GM12878 (cell line): ENCODE measurements around the gene VEGFD. TPM values are rescaled to one million over a fixed set of nuclear protein-coding genes. Genes with fewer than 3 reads are reported as not detected.

Experiments
- ATAC-seq: fragments of 200-7000 bp; cut with Tn5 transposase; 3 replicates; pipeline ENCODE4 v1.9.1; 2020; ENCODE audit warnings: mild to moderate bottlenecking, moderate library complexity
- BruUV-seq: library from RNA; stranded (reverse); fragments of 400-500 nt; replicated peaks from 2 replicates; lab custom pipeline; 2021; lab: Mats Ljungman, UMichigan
- CTCF ChIA-PET: fragments of 300-600 bp; sonication (Branson Sonifier 250); formaldehyde crosslinking; extraction: SDS; loops from one replicate; lab custom pipeline; 2021; ENCODE audit warnings: inconsistent platforms; lab: Yijun Ruan, JAX
- POLR2A ChIA-PET: fragments of 350-600 bp; formaldehyde crosslinking; extraction: SDS; loops from one replicate; lab custom pipeline; 2021; ENCODE audit warnings: inconsistent platforms; lab: Charles Lee
- RAD21 ChIA-PET: fragments of 300-600 bp; sonication (Branson Sonifier 250); formaldehyde crosslinking; loops from one replicate; lab custom pipeline; 2023; ENCODE audit warnings: antibody characterized with exemption; ENCODE audit not compliant: unreplicated experiment; lab: Charles Lee
- SMC1A ChIA-PET: fragments of 300-600 bp; sonication (Branson Sonifier 250); formaldehyde crosslinking; loops from one replicate; lab custom pipeline; 2023; ENCODE audit not compliant: unreplicated experiment, uncharacterized antibody; lab: Charles Lee
- DNase-seq: peaks from one replicate; pipeline ENCODE4 v3.0.0-alpha.2; 2011; ENCODE audit warnings: low read depth, low spot score
- FAIRE-seq: peaks from 3 replicates; lab custom pipeline; 2011; peaks lifted over from hg19 to GRCh38; lab: Jason Lieb, UNC
- H2AFZ ChIP-seq: 2 replicates; pipeline ENCODE4 v1.6.0; 2011; ENCODE audit warnings: low read depth, low read length, control low read depth; ENCODE audit not compliant: control insufficient read depth
- H3K27ac ChIP-seq: 2 replicates; pipeline ENCODE4 v1.5.1; 2011; ENCODE audit warnings: control low read depth; ENCODE audit not compliant: control insufficient read depth, insufficient read depth
- H3K27me3 ChIP-seq, 2 experiments: replicated peaks in 1 of 2; 2 replicates each; pipeline versions ENCODE4 v1.6.0 to v1.6.1; 2011; ENCODE audit warnings: low read length in 1 of 2; ENCODE audit not compliant: control insufficient read depth in 2 of 2, insufficient read depth in 2 of 2
- H3K36me3 ChIP-seq, 2 experiments: 2 replicates each; pipeline ENCODE4 v1.5.1; 2011; ENCODE audit warnings: low read length in 1 of 2; ENCODE audit not compliant: control insufficient read depth in 2 of 2, insufficient read depth in 2 of 2
- H3K4me1 ChIP-seq: 2 replicates; pipeline ENCODE4 v1.6.1; 2011; ENCODE audit warnings: mild to moderate bottlenecking, low read length, moderate library complexity, mixed read lengths; ENCODE audit not compliant: control insufficient read depth, insufficient read depth
- H3K4me2 ChIP-seq: 2 replicates; pipeline ENCODE4 v1.6.0; 2011; ENCODE audit warnings: control low read depth; ENCODE audit not compliant: control insufficient read depth, insufficient read depth
- H3K4me3 ChIP-seq: fragments of 200-600 bp; sonication (generic); 2 replicates; pipeline ENCODE4 v1.5.1; 2016
- H3K79me2 ChIP-seq: 2 replicates; pipeline ENCODE4 v1.6.0; 2011; ENCODE audit warnings: low read length; ENCODE audit not compliant: control insufficient read depth, insufficient read depth
- H3K9ac ChIP-seq: 2 replicates; pipeline ENCODE4 v1.8.0; 2011; ENCODE audit warnings: low read length, control low read depth, mixed read lengths; ENCODE audit not compliant: control insufficient read depth, insufficient read depth
- H3K9me3 ChIP-seq: replicated peaks from 3 replicates; pipeline ENCODE4 v1.5.1; 2011; ENCODE audit warnings: mild to moderate bottlenecking, low read length; ENCODE audit not compliant: control insufficient read depth, insufficient read depth
- H4K20me1 ChIP-seq: 2 replicates; pipeline ENCODE4 v1.6.0; 2011; ENCODE audit not compliant: control insufficient read depth, insufficient read depth
- ASH2L ChIP-seq: fragments of 300-600, 200-600 bp; sonication (generic); IDR thresholded peaks from 2 replicates; pipeline ENCODE4 v1.6.1; 2017; ENCODE audit warnings: low read depth, mild to moderate bottlenecking, borderline replicate concordance
- CREM ChIP-seq: IDR thresholded peaks from 2 replicates; pipeline ENCODE4 v1.6.1; 2014; ENCODE audit warnings: antibody characterized with exemption, low read depth
- DPF2 ChIP-seq: fragments of 450-650 bp; IDR thresholded peaks from 2 replicates; pipeline ENCODE4 v1.6.1; 2017; ENCODE audit warnings: mild to moderate bottlenecking
- E4F1 ChIP-seq: fragments of 450-650 bp; IDR thresholded peaks from 2 replicates; pipeline ENCODE4 v1.6.1; 2018; ENCODE audit warnings: borderline replicate concordance, mild to moderate bottlenecking; ENCODE audit not compliant: partially characterized antibody
- FOXM1 ChIP-seq: IDR thresholded peaks from 2 replicates; pipeline ENCODE4 v1.6.1; 2012; ENCODE audit warnings: low read depth, mild to moderate bottlenecking, inconsistent platforms, low read length, moderate library complexity
- HDGF ChIP-seq: fragments of 450-650 bp; IDR thresholded peaks from 2 replicates; pipeline ENCODE4 v1.6.1; 2016; ENCODE audit warnings: antibody characterized with exemption
- HSF1 ChIP-seq: fragments of 150-350 bp; IDR thresholded peaks from 2 replicates; pipeline ENCODE4 v1.6.1; 2014; ENCODE audit warnings: mild to moderate bottlenecking, low read depth, low read length
- IRF3 ChIP-seq: fragments of 450-650 bp; IDR thresholded peaks from 2 replicates; pipeline ENCODE4 v1.6.1; 2014; ENCODE audit warnings: mild to moderate bottlenecking
- MAX ChIP-seq: IDR thresholded peaks from 2 replicates; pipeline ENCODE4 v1.6.1; 2012; ENCODE audit warnings: low read depth, low read length, improper control_type of control experiment
- MXI1 ChIP-seq: fragments of 150-350 bp; IDR thresholded peaks from 2 replicates; pipeline ENCODE4 v1.6.1; 2011; ENCODE audit warnings: low read depth, mild to moderate bottlenecking, inconsistent platforms, low read length, improper control_type of control experiment
- ZBTB33 ChIP-seq: fragments of 450-650 bp; IDR thresholded peaks from 2 replicates; pipeline ENCODE4 v1.6.1; 2017; ENCODE audit warnings: mild to moderate bottlenecking
- ZNF384 ChIP-seq: IDR thresholded peaks from 2 replicates; pipeline ENCODE4 v1.6.1; 2012; ENCODE audit warnings: low read depth, mild to moderate bottlenecking, low read length, improper control_type of control experiment, borderline replicate concordance
- ZNF622 ChIP-seq: fragments of 450-650 bp; IDR thresholded peaks from 2 replicates; pipeline ENCODE4 v1.6.1; 2017; ENCODE audit warnings: mild to moderate bottlenecking, inconsistent platforms
- WGBS: methylation state at CpG from one replicate; pipeline ENCODE4 v1.1.6; 2016; ENCODE audit warnings: low lambda C conversion rate; ENCODE audit not compliant: insufficient replicate concordance, insufficient coverage; ENCODE audit errors: missing lambda C conversion rate; 5-methylcytosine and 5-hydroxymethylcytosine counted together
- in situ Hi-C: fragments of 300-500 bp; cut with MboI; formaldehyde crosslinking; loops from 9 replicates; pipeline ENCODE4 v1.14.3; 2018; ENCODE audit warnings: mixed read lengths
- intact Hi-C: fragments of 100-400 bp; cut with micrococcal nuclease; formaldehyde crosslinking; loops from one replicate; pipeline ENCODE4 v1.14.2; 2022; ENCODE audit not compliant: unreplicated experiment
- polyA plus RNA-seq, 11 experiments: library from polyadenylated mRNA; depleted of rRNA in 4 of 11; unstranded in 6 of 11; stranded (reverse) in 5 of 11; fragments of >200 nt; fragmentation: Nextera tagmentation in 4 of 11; fragmentation: Illumina TruSeq in 1 of 11; extraction: Ambion mirVana in 4 of 11; extraction: Trizol in 1 of 11; gene quantifications; 1 replicate in 1 of 11; 2 replicates in 10 of 11; pipeline versions ENCODE4 v1.2.1 to v1.2.3, GENCODE V29; 2011 to 2016; ENCODE audit warnings: inconsistent platforms in 2 of 11, missing spikeins in 2 of 11, low read depth in 1 of 11
- total RNA-seq, 4 experiments: library from RNA; depleted of rRNA in 3 of 4; stranded (reverse); fragments of >200 nt in 3 of 4; fragmentation: Illumina TruSeq in 1 of 4; extraction: Trizol in 1 of 4; gene quantifications; 2 replicates each; pipeline versions ENCODE4 v1.2.1 to v1.2.3, GENCODE V29; 2013 to 2021

Gene VEGFD
- total and polyA plus RNA-seq, 10 of the 15 experiments (the other 5 are each of a cell fraction or from before 2014, with no cell fraction given): 0.15 TPM; not detected in 9

GRCh38 chrX:15335135-15336022 is 48.8 kb downstream of the VEGFD start, which contains the start of gene PIGA:
TSS of gene PIGA (minus strand) at chrX:15335523. CDS start at chrX:15331930, 3,593 bp downstream.
- ATAC-seq (peak; percentile 98), DNase-seq (peak; percentile 82), FAIRE-seq (peak; percentile 97)
- RAD21 ChIA-PET: interaction anchor here (0.7 to 1.7 kb wide), 4 partner anchors 35 to 133 kb away, joined by 3 to 4 read pairs (median 3); no protein-coding TSS in a partner anchor
- CTCF ChIA-PET: interaction anchor here (1.0 kb wide), 1 partner anchor 12 kb away, joined by 4 read pairs; no protein-coding TSS in a partner anchor
- H3K36me3 ChIP-seq: peaks cover 0 to 3% of the 10 kb centered on the region in 2 experiments; a peak in 1 of 4 replicates
- peak within 1 kb of the TSS; percentile 74 for H3K9ac ChIP-seq
- POLR2A ChIA-PET: no interaction called here
- no peaks in the 10 kb centered on the region for H3K27me3 ChIP-seq
- intact Hi-C loops (no loop called here), in situ Hi-C loops (no loop called here)
- H3K4me2 ChIP-seq: peak within 1 kb of the TSS; percentile 39
- peak within 1 kb of the TSS; percentile 76 for H3K4me3 ChIP-seq
- 49% methylated on average over 47 of the region's 72 CpGs for WGBS
- peak within 1 kb of the TSS; percentile 60 for H3K27ac ChIP-seq
- SMC1A ChIA-PET: interaction anchor here (1.0 kb wide), 1 partner anchor 14 kb away, joined by 3 read pairs; no protein-coding TSS in a partner anchor
- BruUV-seq: no TSS peak
- no peaks in the 10 kb centered on the region for H3K4me1 ChIP-seq
- no peaks in the 10 kb centered on the region for H3K9me3 ChIP-seq
- H4K20me1 ChIP-seq: no peaks in the 10 kb centered on the region
- peak within 1 kb of the TSS; percentile 76 for H2AFZ ChIP-seq
- peaks cover 14% of the 10 kb centered on the region for H3K79me2 ChIP-seq
- TF ChIP-seq HDGF: 0 out of 2 replicates have a peak, but pooled peaks have one; percentile 50
- no peak for TF ChIP-seq ZNF384
- 0 out of 2 replicates have a peak, but pooled peaks have one; percentile 45 for TF ChIP-seq MAX
- TF ChIP-seq DPF2: no peak
- peak; percentile 89 for TF ChIP-seq MXI1
- no peak for TF ChIP-seq FOXM1
- peak; percentile 81 for TF ChIP-seq CREM
- TF ChIP-seq ASH2L: no peak
- no peak for TF ChIP-seq E4F1
- no peak for TF ChIP-seq HSF1
- no peak for TF ChIP-seq ZNF622
- 0 out of 2 replicates have a peak, but pooled peaks have one; percentile 56 for TF ChIP-seq IRF3
- no peak for TF ChIP-seq ZBTB33
